Activated T-helper 1 cell treated with anti-CD3 and anti-CD28 coated beads, Interleukin-12 subunit alpha, Interleukin-12 subunit beta, Interleukin-2, Interleukin-4 antibody, amounts not matched to agents 30 ng/mL and 10 ng/mL and 1 ng/mL, durations not matched to agents 14 hours and 24 hours and 36 hours (primary cell): ENCODE data around the gene ST3GAL3. TPM values are rescaled to one million over a fixed set of nuclear protein-coding genes. Genes with fewer than 3 reads are reported as not detected.

Experiments
- DNase-seq: peaks from one replicate; pipeline ENCODE4 v3.0.0; 2021; ENCODE audit warnings: low spot score
- H3K27ac Mint-ChIP-seq: one replicate; pipeline ENCODE4 v1.8.0; 2021; ENCODE audit warnings: mild to moderate bottlenecking, mixed read lengths
- H3K27me3 Mint-ChIP-seq: one replicate; pipeline ENCODE4 v1.8.0; 2022; ENCODE audit warnings: mild to moderate bottlenecking, moderate library complexity, mixed read lengths; ENCODE audit not compliant: insufficient read depth
- H3K36me3 Mint-ChIP-seq: one replicate; pipeline ENCODE4 v1.8.0; 2021; ENCODE audit warnings: low read depth, mixed read lengths
- H3K4me1 Mint-ChIP-seq: one replicate; pipeline ENCODE4 v1.8.0; 2021; ENCODE audit warnings: low read depth, mixed read lengths
- H3K4me3 Mint-ChIP-seq: one replicate; pipeline ENCODE4 v1.8.0; 2021; ENCODE audit warnings: mild to moderate bottlenecking, moderate library complexity, mixed read lengths
- H3K9me3 Mint-ChIP-seq: one replicate; pipeline ENCODE4 v1.8.0; 2021; ENCODE audit warnings: mixed read lengths
- intact Hi-C: fragments of 100-400 bp; cut with micrococcal nuclease; formaldehyde crosslinking; loops from one replicate; pipeline ENCODE4 v1.15.1; 2024
- total RNA-seq: library from RNA; stranded (reverse); gene quantifications from 2 replicates; pipeline ENCODE4 v1.2.3, GENCODE V29; 2022

Gene ST3GAL3
- total RNA-seq, 1 donor from 2014 or later, result 19.0 TPM

DNA sequence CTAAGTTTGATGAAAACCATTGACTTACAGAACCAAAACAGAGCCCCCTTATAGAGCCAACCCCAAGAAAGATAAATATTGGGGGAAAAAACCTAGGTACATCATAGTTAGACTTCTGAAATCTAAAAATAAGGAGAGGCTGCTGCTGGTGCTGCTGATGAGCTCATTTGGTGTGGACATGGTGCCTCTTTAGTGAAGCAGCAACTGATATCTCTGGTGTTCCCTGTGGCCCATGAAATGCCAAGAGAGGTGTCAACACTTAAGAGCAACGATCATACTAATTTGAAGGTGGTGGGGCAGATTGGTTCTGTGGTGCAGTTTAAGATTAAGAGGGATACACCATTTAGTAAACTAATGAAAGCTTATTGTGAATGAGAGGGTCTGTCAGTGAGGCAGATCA is 35.9 kb downstream of the ST3GAL3 start:
- intact Hi-C loops, result no loop called here
- peaks cover 5% of the 10 kb centered on the region for H3K36me3 Mint-ChIP-seq
- H3K4me3 Mint-ChIP-seq, result no peak overlapping the region
- H3K27me3 Mint-ChIP-seq, result no peaks in the 10 kb centered on the region
- H3K27ac Mint-ChIP-seq, result no peak overlapping the region
- no peaks in the 10 kb centered on the region for H3K4me1 Mint-ChIP-seq
- H3K9me3 Mint-ChIP-seq, result no peaks in the 10 kb centered on the region
- DNase-seq, result no peak

- no peak for DNase-seq
- Mint-ChIP-seq H3K27ac (no peak overlapping the region), H3K36me3 (peaks cover 5% of the 10 kb centered on the region), H3K27me3 (no peaks in the 10 kb centered on the region), H3K9me3 (no peaks in the 10 kb centered on the region), H3K4me3 (no peak overlapping the region), H3K4me1 (no peaks in the 10 kb centered on the region)
- intact Hi-C loops, result no loop called here
Observed at GRCh38 chr1:43747736-43748135, 40.4 kb downstream of the ST3GAL3 start.

- no peak overlapping the region for H3K27ac Mint-ChIP-seq
- intact Hi-C loops, result no loop called here
- no peaks in the 10 kb centered on the region for H3K9me3 Mint-ChIP-seq
- no peak for DNase-seq
- H3K4me3 Mint-ChIP-seq, result no peak overlapping the region
- no peaks in the 10 kb centered on the region for H3K4me1 Mint-ChIP-seq
- no peaks in the 10 kb centered on the region for H3K27me3 Mint-ChIP-seq
- peaks cover 5% of the 10 kb centered on the region for H3K36me3 Mint-ChIP-seq
Observed at GRCh38 chr1:43750083-43750482, 42.7 kb downstream of the ST3GAL3 start.

DNA sequence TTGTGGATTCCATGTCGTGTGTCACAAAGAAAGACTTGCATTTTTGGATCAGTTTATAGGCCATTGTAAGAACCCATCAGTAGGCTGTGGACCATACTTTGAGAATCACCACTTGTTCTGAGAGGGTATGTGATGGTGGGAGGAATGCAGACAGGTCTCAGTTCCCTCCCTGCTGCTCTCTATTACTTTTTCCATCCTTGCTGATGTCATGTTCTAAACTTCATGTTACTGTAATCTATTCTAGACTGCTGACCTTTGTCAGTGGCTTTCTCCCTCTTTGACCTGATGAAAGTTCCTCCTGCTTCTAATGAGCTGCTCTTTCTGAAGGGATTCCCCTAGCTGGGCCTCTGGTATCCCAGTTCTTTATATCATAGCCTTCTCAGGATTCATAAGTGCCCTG is 46.1 kb downstream of the ST3GAL3 start:
- H3K9me3 Mint-ChIP-seq, result no peaks in the 10 kb centered on the region
- H3K27ac Mint-ChIP-seq, result no peak overlapping the region
- intact Hi-C loops, result no loop called here
- H3K27me3 Mint-ChIP-seq, result no peaks in the 10 kb centered on the region
- DNase-seq, result no peak
- H3K4me1 Mint-ChIP-seq, result no peaks in the 10 kb centered on the region
- H3K36me3 Mint-ChIP-seq, result no peaks in the 10 kb centered on the region
- H3K4me3 Mint-ChIP-seq, result no peak overlapping the region

- H3K4me1 Mint-ChIP-seq, result no peaks in the 10 kb centered on the region
- H3K27ac Mint-ChIP-seq, result no peak overlapping the region
- H3K27me3 Mint-ChIP-seq, result no peaks in the 10 kb centered on the region
- DNase-seq, result no peak
- H3K36me3 Mint-ChIP-seq, result no peaks in the 10 kb centered on the region
- intact Hi-C loops, result no loop called here
- no peaks in the 10 kb centered on the region for H3K9me3 Mint-ChIP-seq
- H3K4me3 Mint-ChIP-seq, result no peak overlapping the region
Observed at GRCh38 chr1:43754892-43755291, 47.6 kb downstream of the ST3GAL3 start.

GRCh38 chr1:43757343-43758053 is 50.2 kb downstream of the ST3GAL3 start:
- H3K27ac Mint-ChIP-seq, result no peak overlapping the region
- H3K36me3 Mint-ChIP-seq, result no peaks in the 10 kb centered on the region
- DNase-seq, result no peak
- H3K4me1 Mint-ChIP-seq, result no peaks in the 10 kb centered on the region
- H3K27me3 Mint-ChIP-seq, result no peaks in the 10 kb centered on the region
- intact Hi-C loops, result no loop called here
- H3K4me3 Mint-ChIP-seq, result no peak overlapping the region
- H3K9me3 Mint-ChIP-seq, result no peaks in the 10 kb centered on the region

DNA sequence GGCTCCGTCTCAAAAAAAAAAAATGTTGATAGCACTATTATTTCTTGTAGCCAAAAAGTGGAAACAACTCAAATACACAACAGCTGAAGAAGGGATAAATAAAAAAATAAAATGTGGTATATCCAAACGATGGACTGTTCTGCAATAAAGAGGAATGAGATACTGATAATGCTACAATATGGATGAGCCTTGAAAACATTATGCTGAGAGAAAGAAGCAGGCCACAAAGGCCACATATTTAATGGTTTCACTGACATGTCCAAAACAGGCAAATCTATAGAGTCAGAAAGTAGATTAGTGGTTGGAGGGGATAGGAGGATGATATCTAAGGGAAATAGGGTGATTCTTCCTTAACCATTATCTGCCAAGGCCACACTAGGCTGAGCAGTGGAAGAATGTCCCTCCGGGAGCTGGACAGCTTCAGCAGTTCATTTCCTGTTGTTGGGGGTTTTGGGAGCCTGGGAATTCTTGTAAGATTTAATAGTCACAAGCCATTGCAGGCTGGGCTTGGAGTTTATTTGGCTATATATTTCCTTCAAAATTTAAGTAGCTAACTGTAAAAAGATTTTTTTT is 53.5 kb downstream of the ST3GAL3 start:
- Mint-ChIP-seq H3K27me3 (no peaks in the 10 kb centered on the region), H3K4me1 (peaks cover 5% of the 10 kb centered on the region), H3K9me3 (no peaks in the 10 kb centered on the region), H3K36me3 (no peaks in the 10 kb centered on the region), H3K27ac (no peak overlapping the region), H3K4me3 (no peak overlapping the region)
- intact Hi-C loops, result loop anchor here (5.0 kb wide), 1 partner anchor 71 kb away; no protein-coding TSS in a partner anchor
- no peak for DNase-seq

GRCh38 chr1:43763497-43763973 is 56.2 kb downstream of the ST3GAL3 start:
- H3K36me3 Mint-ChIP-seq, result no peaks in the 10 kb centered on the region
- peak; percentile 25 for DNase-seq
- no peak overlapping the region for H3K4me3 Mint-ChIP-seq
- no peak overlapping the region for H3K27ac Mint-ChIP-seq
- intact Hi-C loops, result loop anchor here (1.0 to 5.0 kb wide), 5 partner anchors 69 to 273 kb away; partner anchors contain the start of gene IPO13
- H3K9me3 Mint-ChIP-seq, result no peaks in the 10 kb centered on the region
- no peaks in the 10 kb centered on the region for H3K27me3 Mint-ChIP-seq
- peaks cover 5% of the 10 kb centered on the region for H3K4me1 Mint-ChIP-seq

DNA sequence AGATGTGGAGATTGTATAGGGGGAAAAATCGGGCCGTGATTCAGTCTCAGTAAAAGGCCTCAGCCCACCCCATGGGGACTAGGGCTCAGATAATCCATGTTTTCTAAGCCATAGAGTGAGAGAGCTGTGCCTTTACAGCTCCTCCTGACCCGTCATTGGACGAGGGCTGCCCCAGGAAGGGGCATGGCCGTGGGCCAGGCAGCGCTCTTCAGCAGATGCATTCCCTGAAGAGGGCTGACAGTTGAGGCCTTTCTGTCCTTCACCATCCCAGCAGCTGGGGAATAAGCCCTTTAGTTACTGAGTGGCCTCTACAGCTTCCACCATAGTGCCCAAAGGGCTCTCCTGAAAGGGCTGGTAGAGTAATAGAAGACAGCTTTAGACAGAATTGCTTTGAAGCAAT is 57.2 kb downstream of the ST3GAL3 start:
- H3K27me3 Mint-ChIP-seq, result no peaks in the 10 kb centered on the region
- DNase-seq, result no peak
- H3K4me3 Mint-ChIP-seq, result no peak overlapping the region
- no peak overlapping the region for H3K27ac Mint-ChIP-seq
- H3K36me3 Mint-ChIP-seq, result no peaks in the 10 kb centered on the region
- H3K4me1 Mint-ChIP-seq, result peaks cover 5% of the 10 kb centered on the region
- intact Hi-C loops, result loop anchor here (5.0 kb wide), 1 partner anchor 68 kb away; no protein-coding TSS in a partner anchor
- no peaks in the 10 kb centered on the region for H3K9me3 Mint-ChIP-seq

DNA sequence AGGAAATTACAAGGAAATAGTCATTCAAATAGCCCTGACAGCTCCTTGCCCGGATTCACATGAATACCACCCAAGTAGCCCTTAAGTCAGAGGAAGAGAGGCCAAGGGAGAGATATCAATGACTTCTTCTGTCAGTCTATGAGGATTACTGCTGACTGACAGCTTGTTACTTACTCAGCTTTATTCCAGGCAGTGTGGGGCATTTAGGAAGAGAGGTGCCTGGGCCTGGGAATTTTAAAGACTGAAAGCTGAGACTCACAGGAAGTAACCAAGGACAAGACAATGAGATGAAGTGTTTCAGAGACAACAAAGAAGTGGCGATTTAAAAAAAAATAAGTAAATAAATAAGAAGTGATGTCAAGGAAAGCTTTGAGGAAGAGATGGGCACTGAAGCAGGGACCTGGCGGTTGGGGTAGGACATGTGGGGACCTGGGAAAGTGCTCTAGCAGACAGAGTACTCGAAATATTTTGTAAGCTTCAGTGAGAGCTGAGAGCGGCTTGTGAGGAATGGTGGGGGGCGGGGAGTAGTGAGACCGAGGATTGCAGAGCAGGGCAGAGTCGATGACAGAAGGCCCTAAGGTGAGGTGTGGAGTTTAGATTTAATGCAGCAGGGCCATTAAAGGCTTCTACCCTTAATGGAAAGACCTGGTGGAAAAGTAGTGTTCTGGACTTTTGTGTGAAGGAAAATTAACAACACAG is 58.9 kb downstream of the ST3GAL3 start:
- no peak overlapping the region for H3K4me3 Mint-ChIP-seq
- H3K27me3 Mint-ChIP-seq, result no peaks in the 10 kb centered on the region
- no peaks in the 10 kb centered on the region for H3K9me3 Mint-ChIP-seq
- no peaks in the 10 kb centered on the region for H3K36me3 Mint-ChIP-seq
- H3K4me1 Mint-ChIP-seq, result peaks cover 5% of the 10 kb centered on the region
- intact Hi-C loops, result no loop called here
- DNase-seq, result no peak
- H3K27ac Mint-ChIP-seq, result no peak overlapping the region

GRCh38 chr1:43766818-43767525 is 59.6 kb downstream of the ST3GAL3 start:
- no peak for DNase-seq
- Mint-ChIP-seq H3K9me3 (no peaks in the 10 kb centered on the region), H3K36me3 (no peaks in the 10 kb centered on the region), H3K4me1 (peaks cover 5% of the 10 kb centered on the region), H3K4me3 (no peak overlapping the region), H3K27ac (no peak overlapping the region), H3K27me3 (no peaks in the 10 kb centered on the region)
- intact Hi-C loops, result no loop called here

DNA sequence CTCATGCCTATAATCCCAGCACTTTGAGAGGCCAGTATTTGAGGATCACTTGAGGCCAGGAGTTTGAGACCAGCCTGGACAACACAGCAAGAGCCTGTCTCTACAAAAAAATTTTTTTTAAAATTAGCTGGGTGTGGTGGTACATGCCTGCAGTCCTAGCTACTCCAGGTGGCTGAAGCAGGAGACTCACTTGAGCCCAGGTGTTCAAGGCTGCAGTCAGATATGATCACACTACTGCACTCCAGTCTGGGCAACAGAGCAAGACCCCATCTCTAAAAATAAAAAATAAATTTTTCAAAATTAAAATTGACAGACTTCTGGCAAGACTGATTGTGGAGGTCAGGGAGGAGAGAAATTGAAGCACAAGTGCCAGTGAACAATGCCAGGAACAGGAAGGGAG is 60.8 kb downstream of the ST3GAL3 start:
- no peak overlapping the region for H3K27ac Mint-ChIP-seq
- DNase-seq, result no peak
- no peaks in the 10 kb centered on the region for H3K9me3 Mint-ChIP-seq
- no peak overlapping the region for H3K4me3 Mint-ChIP-seq
- H3K36me3 Mint-ChIP-seq, result no peaks in the 10 kb centered on the region
- H3K4me1 Mint-ChIP-seq, result peaks cover 5% of the 10 kb centered on the region
- intact Hi-C loops, result no loop called here
- H3K27me3 Mint-ChIP-seq, result no peaks in the 10 kb centered on the region
